Activated naive CD8-positive, alpha-beta T cell treated with anti-CD3 and anti-CD28 coated beads, Interleukin-2, amount 10 ng/mL, durations not matched to agents 7 days and 5 days (primary cell): ENCODE results near the gene MKKS. TPM values are rescaled to one million over a fixed set of nuclear protein-coding genes. Genes with fewer than 3 reads are reported as not detected.

Experiments
- ATAC-seq: fragments of 150-1000 bp; cut with Tn5 transposase; one replicate; pipeline ENCODE4 v1.10.0; 2021; ENCODE audit warnings: low read depth, moderate library complexity
- POLR2A ChIA-PET: fragments of 350-600 bp; sonication (Branson Sonifier 250); formaldehyde crosslinking; loops from one replicate; lab custom pipeline; 2021; ENCODE audit warnings: antibody characterized with exemption; lab: Charles Lee
- DNase-seq: peaks from one replicate; pipeline ENCODE4 v3.0.0; 2021
- H3K27ac Mint-ChIP-seq: one replicate; pipeline ENCODE4 v1.8.0; 2022; ENCODE audit warnings: mild to moderate bottlenecking, mixed read lengths
- H3K27me3 Mint-ChIP-seq: one replicate; pipeline ENCODE4 v1.8.0; 2022; ENCODE audit warnings: mild to moderate bottlenecking, moderate library complexity, mixed read lengths
- H3K36me3 Mint-ChIP-seq: one replicate; pipeline ENCODE4 v1.8.0; 2021; ENCODE audit warnings: mild to moderate bottlenecking, mixed read lengths
- H3K4me1 Mint-ChIP-seq: one replicate; pipeline ENCODE4 v1.8.0; 2021; ENCODE audit warnings: mixed read lengths
- H3K4me3 Mint-ChIP-seq: one replicate; pipeline ENCODE4 v1.8.0; 2022; ENCODE audit warnings: mild to moderate bottlenecking, moderate library complexity, mixed read lengths
- H3K9me3 Mint-ChIP-seq: one replicate; pipeline ENCODE4 v1.8.0; 2021; ENCODE audit warnings: mixed read lengths
- total RNA-seq, 2 experiments: library from RNA; stranded (reverse); gene quantifications; one replicate each; pipeline ENCODE4 v1.2.3, GENCODE V29; 2021

MKKS gene
- total RNA-seq, 2 experiments from 2014 or later = 9.6 to 10.0 TPM

DNA sequence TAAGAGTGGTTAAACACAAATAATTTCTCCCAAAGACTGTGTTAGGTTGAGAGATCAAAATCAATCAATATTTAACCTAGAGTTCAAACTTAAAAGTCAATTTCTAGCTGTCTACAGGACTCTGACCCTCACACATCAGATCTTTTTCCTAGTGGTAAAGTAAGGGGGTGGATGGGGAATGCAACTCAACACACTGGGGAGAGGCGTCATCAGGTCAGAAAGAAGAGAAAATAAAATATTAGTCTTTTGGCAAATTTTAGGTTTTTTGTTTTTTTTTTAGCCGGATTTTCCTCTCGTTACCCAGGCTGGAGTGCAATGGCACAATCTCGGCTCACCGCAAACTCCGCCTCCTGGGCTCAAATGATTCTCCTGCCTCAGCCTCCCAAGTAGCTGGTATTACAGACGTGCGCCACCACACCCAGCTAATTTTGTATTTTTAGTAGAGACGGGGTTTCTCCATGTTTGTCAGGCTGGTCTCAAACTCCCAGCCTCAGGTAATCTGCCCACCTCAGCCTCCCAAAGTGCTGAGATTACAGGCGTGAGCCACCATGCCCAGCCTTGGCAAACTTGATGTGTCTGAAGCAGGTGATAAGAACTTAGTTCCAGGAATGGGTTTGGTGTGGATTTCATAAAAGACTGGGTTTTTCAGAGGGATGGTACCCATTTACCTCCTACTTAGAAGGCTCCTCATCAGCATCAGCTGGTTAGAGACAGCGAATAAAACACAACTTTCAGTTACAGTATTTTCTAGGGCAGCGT lies 65.9 kb downstream of the MKKS start:
- H3K27me3 Mint-ChIP-seq = peaks cover 21% of the 10 kb centered on the region
- ATAC-seq (no peak), DNase-seq (no peak)
- peaks cover 2% of the 10 kb centered on the region for H3K4me1 Mint-ChIP-seq
- no peaks in the 10 kb centered on the region for H3K36me3 Mint-ChIP-seq
- POLR2A ChIA-PET = no interaction called here
- H3K4me3 Mint-ChIP-seq = no peak overlapping the region
- H3K9me3 Mint-ChIP-seq = peaks cover under 1% of the 10 kb centered on the region
- no peak overlapping the region for H3K27ac Mint-ChIP-seq

DNA sequence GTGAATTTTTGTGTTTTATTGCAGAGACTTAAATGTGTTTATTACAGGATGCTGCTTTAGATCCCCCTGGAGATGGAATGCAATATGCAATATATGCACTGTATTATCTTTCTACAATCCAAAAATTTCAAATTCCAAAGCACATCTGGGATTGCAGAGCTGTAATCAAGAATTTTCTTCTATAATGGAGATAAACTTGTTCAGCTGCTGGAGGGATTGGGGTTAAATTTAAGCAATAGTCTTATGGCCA lies 66.4 kb downstream of the MKKS start:
- no peak for DNase-seq
- Mint-ChIP-seq H3K27me3 (peaks cover 21% of the 10 kb centered on the region), H3K4me3 (no peak overlapping the region), H3K9me3 (no peaks in the 10 kb centered on the region), H3K27ac (no peak overlapping the region), H3K4me1 (peaks cover 2% of the 10 kb centered on the region), H3K36me3 (no peaks in the 10 kb centered on the region)
- POLR2A ChIA-PET = no interaction called here
- ATAC-seq = no peak

DNA sequence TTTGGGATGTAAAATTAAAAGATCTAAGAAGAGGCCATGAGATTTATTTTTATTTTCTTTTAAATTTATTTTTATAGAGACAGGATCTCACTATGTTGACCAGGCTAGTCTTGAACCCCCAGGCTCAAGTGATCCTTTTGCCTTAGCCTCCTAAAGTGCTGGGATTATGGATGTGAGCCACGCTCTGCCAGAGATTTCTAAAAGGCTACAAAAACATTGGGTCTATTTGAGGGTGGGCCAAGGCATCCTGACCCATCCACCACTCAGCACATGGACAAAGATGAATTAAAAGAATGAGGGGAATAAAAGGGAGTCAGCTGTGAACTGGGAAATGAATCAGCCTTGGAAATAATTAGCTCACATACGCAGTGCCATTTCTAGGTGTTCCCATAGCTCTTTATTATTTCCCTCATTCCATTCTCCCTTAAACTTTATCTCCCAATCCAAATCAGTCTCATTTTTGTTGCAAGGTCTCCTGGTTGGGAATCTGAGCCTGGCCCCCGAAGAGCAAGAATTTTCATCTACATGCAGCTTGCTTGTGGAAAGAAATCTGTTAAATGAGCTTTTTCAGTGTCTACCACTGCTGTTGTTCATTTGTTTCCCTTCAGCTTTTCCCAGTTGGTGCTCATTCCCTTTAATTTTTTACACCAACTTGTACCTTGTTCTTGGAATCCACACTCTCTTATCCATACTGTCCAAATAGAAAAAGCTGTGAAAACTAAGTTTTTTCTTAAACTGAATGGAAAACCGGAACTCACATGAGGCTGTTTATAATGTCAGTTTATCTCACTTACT lies 66.9 kb downstream of the MKKS start:
- Mint-ChIP-seq H3K4me3 (no peak overlapping the region), H3K27ac (no peak overlapping the region), H3K36me3 (no peaks in the 10 kb centered on the region), H3K9me3 (no peaks in the 10 kb centered on the region), H3K27me3 (peaks cover 21% of the 10 kb centered on the region), H3K4me1 (peaks cover 2% of the 10 kb centered on the region)
- ATAC-seq (no peak), DNase-seq (no peak)
- POLR2A ChIA-PET = no interaction called here

DNA sequence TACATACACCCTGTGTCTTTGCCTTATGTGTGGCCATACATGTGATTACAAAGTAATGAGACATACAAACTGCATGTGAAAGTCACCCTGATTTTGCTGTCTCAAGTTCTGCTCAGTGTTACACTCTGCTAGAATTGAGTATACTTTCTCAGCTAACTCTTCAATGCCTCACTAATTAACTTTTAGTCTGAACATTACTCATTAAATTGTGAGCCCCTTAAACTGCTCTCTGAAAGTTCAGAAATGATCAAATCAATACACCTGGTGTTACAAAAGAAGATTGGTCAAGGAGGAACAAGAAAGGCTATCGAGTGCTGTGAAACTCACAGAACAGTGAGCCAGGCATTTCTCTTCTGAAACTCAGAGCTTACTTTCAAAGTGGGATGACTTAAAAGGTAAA lies 71.3 kb downstream of the MKKS start:
- no peak for ATAC-seq
- no peaks in the 10 kb centered on the region for H3K4me1 Mint-ChIP-seq
- POLR2A ChIA-PET = no interaction called here

DNA sequence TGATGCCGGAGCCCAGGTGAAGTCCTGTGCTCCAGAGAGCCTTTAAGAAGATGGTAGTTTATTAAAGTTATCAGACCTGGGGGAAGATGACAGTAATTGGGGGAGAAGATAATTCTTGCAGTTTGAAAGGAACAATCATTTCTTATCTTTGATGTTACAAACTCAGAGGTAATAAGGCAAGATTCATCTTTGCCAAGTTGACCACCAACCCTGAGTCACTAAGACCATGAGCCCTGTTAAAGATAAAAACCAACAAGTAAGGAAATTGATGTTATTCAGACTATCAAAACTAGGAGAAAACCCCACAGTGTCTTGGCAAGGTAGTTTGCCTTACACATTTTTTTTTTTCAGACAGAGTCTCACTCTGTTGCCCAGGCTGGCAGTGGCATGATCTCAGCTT lies 73.1 kb downstream of the MKKS start:
- POLR2A ChIA-PET = no interaction called here
- Mint-ChIP-seq H3K27me3 (peaks cover 17% of the 10 kb centered on the region), H3K36me3 (no peaks in the 10 kb centered on the region), H3K4me3 (no peak overlapping the region), H3K4me1 (no peaks in the 10 kb centered on the region), H3K9me3 (no peaks in the 10 kb centered on the region), H3K27ac (no peak overlapping the region)
- ATAC-seq = no peak
- DNase-seq = no peak

More for the DNA sequence above, 71.3 kb downstream of the MKKS start:
- H3K9me3 Mint-ChIP-seq = no peaks in the 10 kb centered on the region
- peaks cover 19% of the 10 kb centered on the region for H3K27me3 Mint-ChIP-seq
- no peak overlapping the region for H3K27ac Mint-ChIP-seq
- H3K36me3 Mint-ChIP-seq = no peaks in the 10 kb centered on the region
- no peak for DNase-seq
- no peak overlapping the region for H3K4me3 Mint-ChIP-seq

DNA sequence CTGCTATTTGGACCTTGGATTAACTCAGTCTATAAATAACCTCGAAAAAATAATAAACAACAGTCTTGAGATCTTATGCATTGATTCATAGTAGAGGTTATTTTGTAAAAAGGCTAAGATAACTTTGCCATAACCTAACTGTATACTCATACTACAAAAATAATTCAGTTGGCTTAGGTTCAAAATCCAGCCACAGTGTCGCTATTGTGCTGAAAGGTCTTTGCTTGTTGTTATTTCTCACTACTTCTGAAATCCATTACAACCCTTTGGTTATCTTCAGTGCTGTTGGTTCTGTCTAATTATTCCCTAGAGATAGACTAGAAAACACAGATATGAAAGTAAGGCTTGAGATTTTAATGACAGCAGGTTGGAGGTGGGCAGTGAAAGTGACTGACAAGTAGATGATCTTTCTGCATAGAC lies 74.4 kb downstream of the MKKS start:
- no peak for ATAC-seq
- Mint-ChIP-seq H3K4me1 (no peaks in the 10 kb centered on the region), H3K36me3 (no peaks in the 10 kb centered on the region), H3K9me3 (no peaks in the 10 kb centered on the region), H3K4me3 (no peak overlapping the region), H3K27me3 (peaks cover 13% of the 10 kb centered on the region), H3K27ac (no peak overlapping the region)
- DNase-seq = no peak
- POLR2A ChIA-PET = no interaction called here

DNA sequence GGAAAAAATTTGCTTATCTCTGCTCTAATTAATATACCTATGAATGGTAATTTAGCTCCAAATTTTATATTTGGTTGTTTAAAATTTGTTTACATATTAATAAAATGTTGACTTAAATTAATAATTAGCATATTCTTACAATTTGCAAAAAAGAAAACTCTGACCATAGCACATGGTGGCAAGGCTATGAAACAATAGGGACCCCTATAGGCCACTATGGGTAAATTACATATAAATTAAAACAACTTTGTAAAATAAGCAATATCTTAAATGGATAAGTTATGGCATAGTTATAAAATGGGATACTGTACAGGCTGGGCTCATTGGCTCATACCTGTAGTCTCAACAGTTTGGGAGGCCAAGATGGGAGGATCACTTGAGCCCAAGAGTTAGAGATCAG lies 76.0 kb downstream of the MKKS start:
- POLR2A ChIA-PET = no interaction called here
- H3K4me1 Mint-ChIP-seq = no peaks in the 10 kb centered on the region
- no peak for DNase-seq

DNA sequence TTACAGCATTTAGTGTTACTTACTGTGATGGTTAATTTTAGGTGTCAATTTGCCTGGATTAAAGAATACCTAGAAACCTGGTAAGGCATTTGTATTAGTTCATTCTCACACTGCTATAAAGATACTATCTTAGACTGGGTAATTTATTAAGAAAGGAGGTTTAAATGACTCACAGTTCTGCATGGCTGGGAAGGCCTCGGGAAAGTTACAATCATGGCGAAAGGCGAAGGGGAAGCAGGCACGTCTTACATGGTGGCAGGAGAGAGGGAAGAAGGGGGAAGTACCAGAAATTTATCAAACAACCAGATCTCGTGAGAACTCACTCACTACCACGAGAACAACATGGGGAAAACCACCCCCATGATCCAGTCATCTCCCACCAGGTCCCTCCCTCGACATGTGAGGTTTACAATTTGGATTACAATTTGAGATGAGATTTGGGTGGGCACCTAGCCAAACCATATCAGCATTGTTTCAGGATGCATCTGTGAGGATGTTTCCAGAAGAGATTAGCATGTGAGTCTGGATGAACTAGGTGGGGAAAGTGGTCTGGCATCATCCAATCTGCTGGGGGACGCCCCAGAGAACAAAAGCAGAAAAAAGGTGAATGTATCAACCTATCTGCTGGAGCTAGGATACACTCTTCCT lies 76.8 kb downstream of the MKKS start:
- Mint-ChIP-seq H3K9me3 (no peaks in the 10 kb centered on the region), H3K36me3 (no peaks in the 10 kb centered on the region), H3K4me1 (no peaks in the 10 kb centered on the region), H3K27me3 (peaks cover 7% of the 10 kb centered on the region), H3K27ac (no peak overlapping the region), H3K4me3 (no peak overlapping the region)
- DNase-seq (no peak), ATAC-seq (no peak)
- POLR2A ChIA-PET = no interaction called here

More for the DNA sequence above, 76.0 kb downstream of the MKKS start:
- Mint-ChIP-seq H3K27me3 (peaks cover 6% of the 10 kb centered on the region), H3K36me3 (no peaks in the 10 kb centered on the region), H3K4me3 (no peak overlapping the region), H3K27ac (no peak overlapping the region), H3K9me3 (no peaks in the 10 kb centered on the region)
- no peak for ATAC-seq

DNA sequence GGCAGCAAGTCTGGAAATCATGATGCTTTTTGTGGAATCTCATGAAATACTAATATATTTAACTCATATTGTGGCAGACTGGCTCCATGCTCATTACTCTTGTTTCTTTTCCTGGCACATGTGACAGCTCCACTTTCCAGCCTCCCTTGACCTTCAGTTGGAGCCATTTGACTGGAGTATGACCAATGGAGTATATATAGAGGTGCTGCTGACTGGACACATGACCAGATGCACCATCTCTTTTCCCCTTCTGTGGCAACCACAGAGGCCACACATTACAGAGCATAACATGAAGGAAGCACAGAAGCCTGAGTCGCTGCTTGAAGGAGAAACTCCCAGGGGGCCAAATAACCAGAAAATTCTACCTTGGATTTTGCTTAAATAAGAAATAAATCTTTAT lies 77.4 kb downstream of the MKKS start:
- H3K9me3 Mint-ChIP-seq = no peaks in the 10 kb centered on the region
- POLR2A ChIA-PET = no interaction called here
- DNase-seq (no peak), ATAC-seq (no peak)
- H3K27me3 Mint-ChIP-seq = peaks cover 7% of the 10 kb centered on the region
- no peak overlapping the region for H3K4me3 Mint-ChIP-seq
- H3K4me1 Mint-ChIP-seq = no peaks in the 10 kb centered on the region
- H3K36me3 Mint-ChIP-seq = no peaks in the 10 kb centered on the region
- H3K27ac Mint-ChIP-seq = no peak overlapping the region

DNA sequence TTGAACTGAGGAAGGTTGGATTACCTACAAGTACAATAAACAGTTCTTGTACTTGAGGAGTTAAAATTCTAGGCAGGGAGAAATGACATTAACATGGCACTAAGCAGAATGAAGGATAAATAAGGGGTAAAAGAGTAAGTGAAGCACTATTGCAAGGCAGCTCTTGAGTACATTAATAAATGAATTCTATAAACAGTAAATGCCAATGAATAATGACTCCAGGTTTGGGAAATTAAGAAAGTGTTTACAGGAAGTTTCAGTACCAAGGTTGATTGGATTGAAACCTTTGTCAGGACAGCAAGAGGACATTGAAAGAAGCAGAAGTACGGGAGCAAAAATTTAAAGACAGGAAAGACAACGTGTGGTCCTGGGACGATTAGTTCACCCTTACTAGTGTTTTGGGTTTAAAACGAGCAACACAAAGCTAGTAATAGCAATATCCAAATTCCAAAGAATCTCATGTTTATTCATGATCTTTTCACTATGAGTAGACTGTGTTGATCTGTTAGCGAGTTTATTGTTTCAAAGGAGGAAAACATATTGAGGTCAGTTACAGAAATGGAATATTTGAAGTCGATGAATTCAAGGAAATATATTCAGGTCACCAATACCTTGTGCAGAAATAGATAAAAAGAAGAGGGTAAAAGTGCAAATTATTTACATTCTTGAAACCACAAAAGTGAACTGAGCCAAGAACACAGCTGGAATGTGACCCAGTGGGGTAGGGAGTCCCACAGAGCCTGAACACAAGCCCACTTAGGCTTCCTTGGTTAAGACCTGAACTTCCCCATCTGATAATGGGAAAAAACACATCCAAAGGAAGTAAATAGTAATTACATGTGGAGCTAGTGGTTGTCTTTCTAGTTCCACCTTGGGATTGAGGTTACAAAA lies 80.8 kb downstream of the MKKS start:
- POLR2A ChIA-PET = no interaction called here
- DNase-seq (no peak), ATAC-seq (no peak)
- no peaks in the 10 kb centered on the region for H3K36me3 Mint-ChIP-seq
- H3K27ac Mint-ChIP-seq = no peak overlapping the region
- H3K4me3 Mint-ChIP-seq = no peak overlapping the region
- H3K4me1 Mint-ChIP-seq = peaks cover 13% of the 10 kb centered on the region
- H3K9me3 Mint-ChIP-seq = no peaks in the 10 kb centered on the region
- peaks cover 2% of the 10 kb centered on the region for H3K27me3 Mint-ChIP-seq

Other genes with a start within 250 kb of the MKKS start
- not detected for gene SNAP25, start 215.4 kb downstream of the MKKS start, total RNA-seq
- gene SLX4IP, start 1.1 kb upstream of the MKKS start, total RNA-seq = 1 to 10 TPM; 7.6 to 8.5 TPM
- under 1 TPM; 0.28 to 0.89 TPM for gene JAG1, start 239.8 kb upstream of the MKKS start, total RNA-seq